Loucy (cell line): ENCODE results near the gene EIF2S2.

Experiments used
- EZH2phosphoT487 ChIP-seq: fragments of 200-600 bp; IDR thresholded peaks from 2 replicates; pipeline ENCODE4 v1.6.1; 2018; ENCODE audit warnings: antibody characterized with exemption, mild to moderate bottlenecking, moderate library complexity, borderline replicate concordance
- TF ChIP-seq, protein P1 (sequence below): fragments of 200-600 bp; sonication (generic); conservative IDR thresholded peaks from 2 replicates; pipeline ENCODE4 v1.5.1; 2014; ENCODE audit warnings: mild to moderate bottlenecking, antibody characterized with exemption, low read length

GRCh38 chr20:34079818-34080217, 32.2 kb downstream of the EIF2S2 start:
- TF ChIP-seq, protein P1, sequence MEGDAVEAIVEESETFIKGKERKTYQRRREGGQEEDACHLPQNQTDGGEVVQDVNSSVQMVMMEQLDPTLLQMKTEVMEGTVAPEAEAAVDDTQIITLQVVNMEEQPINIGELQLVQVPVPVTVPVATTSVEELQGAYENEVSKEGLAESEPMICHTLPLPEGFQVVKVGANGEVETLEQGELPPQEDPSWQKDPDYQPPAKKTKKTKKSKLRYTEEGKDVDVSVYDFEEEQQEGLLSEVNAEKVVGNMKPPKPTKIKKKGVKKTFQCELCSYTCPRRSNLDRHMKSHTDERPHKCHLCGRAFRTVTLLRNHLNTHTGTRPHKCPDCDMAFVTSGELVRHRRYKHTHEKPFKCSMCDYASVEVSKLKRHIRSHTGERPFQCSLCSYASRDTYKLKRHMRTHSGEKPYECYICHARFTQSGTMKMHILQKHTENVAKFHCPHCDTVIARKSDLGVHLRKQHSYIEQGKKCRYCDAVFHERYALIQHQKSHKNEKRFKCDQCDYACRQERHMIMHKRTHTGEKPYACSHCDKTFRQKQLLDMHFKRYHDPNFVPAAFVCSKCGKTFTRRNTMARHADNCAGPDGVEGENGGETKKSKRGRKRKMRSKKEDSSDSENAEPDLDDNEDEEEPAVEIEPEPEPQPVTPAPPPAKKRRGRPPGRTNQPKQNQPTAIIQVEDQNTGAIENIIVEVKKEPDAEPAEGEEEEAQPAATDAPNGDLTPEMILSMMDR, result no peak
- no peak for TF ChIP-seq EZH2phosphoT487
